NT2/D1 (cell line): Measurements from ENCODE around the gene HRH2.
"Not testable (repeated sequence)": the region's sequence is repeated elsewhere in the genome, so short reads cannot be mapped to it uniquely, and the experiment has no call there.

Experiments
- DNase-seq: peaks from one replicate; pipeline ENCODE4 v3.0.0-alpha.2; 2011; ENCODE audit warnings: low read depth, low spot score
- H3K27me3 ChIP-seq: 2 replicates; pipeline ENCODE4 v1.6.0; 2011; ENCODE audit warnings: mild to moderate bottlenecking; ENCODE audit not compliant: insufficient read length, insufficient read depth
- H3K36me3 ChIP-seq: 2 replicates; pipeline ENCODE4 v1.6.1; 2011; ENCODE audit warnings: mild to moderate bottlenecking, low read length, mixed read lengths; ENCODE audit not compliant: insufficient read depth, insufficient read length
- H3K4me1 ChIP-seq: 2 replicates; pipeline ENCODE4 v1.5.1; 2011; ENCODE audit not compliant: insufficient read depth, insufficient read length
- H3K4me3 ChIP-seq: 2 replicates; pipeline ENCODE4 v1.5.1; 2011; ENCODE audit warnings: low read depth; ENCODE audit not compliant: insufficient read length
- H3K9ac ChIP-seq: 2 replicates; pipeline ENCODE4 v1.6.0; 2011; ENCODE audit warnings: low read depth; ENCODE audit not compliant: insufficient read length
- H3K9me3 ChIP-seq: 2 replicates; pipeline ENCODE4 v1.5.1; 2011; ENCODE audit warnings: mild to moderate bottlenecking, low read length; ENCODE audit not compliant: insufficient read depth
- SUZ12 ChIP-seq: IDR thresholded peaks from 2 replicates; pipeline ENCODE4 v1.6.1; 2011; ENCODE audit not compliant: insufficient read length, insufficient read depth; ENCODE audit errors: extremely low read depth
- YY1 ChIP-seq: IDR thresholded peaks from 2 replicates; pipeline ENCODE4 v1.6.1; 2011; ENCODE audit not compliant: insufficient read length, insufficient read depth
- ZNF274 ChIP-seq: IDR thresholded peaks from 2 replicates; pipeline ENCODE4 v1.6.1; 2011; ENCODE audit warnings: mild to moderate bottlenecking, low read depth, low read length

Gene HRH2

DNA sequence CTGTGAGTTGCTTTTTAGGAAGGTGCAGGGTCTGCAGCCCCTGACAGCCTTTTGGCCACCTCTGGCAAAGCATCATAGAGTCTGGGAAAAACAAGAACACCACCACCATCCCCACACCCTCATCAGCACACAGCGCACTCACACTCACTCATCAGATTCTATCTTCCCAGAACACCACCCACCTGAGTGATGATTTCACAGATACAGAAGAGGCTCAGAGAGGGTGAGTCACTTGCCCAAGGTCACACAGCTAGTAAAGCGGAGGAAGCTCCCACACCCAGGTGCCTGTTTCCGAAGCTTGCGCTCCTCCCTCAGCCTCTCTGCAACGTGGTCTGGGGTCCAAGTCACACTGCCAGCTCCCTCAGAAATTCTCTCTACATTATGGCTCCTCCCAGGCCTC, 41.8 kb upstream of the HRH2 start:
- TF ChIP-seq ZNF274 (no peak), SUZ12 (no peak), YY1 (no peak)
- H3K9me3 ChIP-seq: peaks cover 16% of the 10 kb centered on the region
- H3K4me1 ChIP-seq: no peaks in the 10 kb centered on the region
- H3K27me3 ChIP-seq: no peaks in the 10 kb centered on the region
- no peak for DNase-seq
- H3K9ac ChIP-seq: no peak overlapping the region
- H3K36me3 ChIP-seq: no peaks in the 10 kb centered on the region
- H3K4me3 ChIP-seq: no peak overlapping the region

DNA sequence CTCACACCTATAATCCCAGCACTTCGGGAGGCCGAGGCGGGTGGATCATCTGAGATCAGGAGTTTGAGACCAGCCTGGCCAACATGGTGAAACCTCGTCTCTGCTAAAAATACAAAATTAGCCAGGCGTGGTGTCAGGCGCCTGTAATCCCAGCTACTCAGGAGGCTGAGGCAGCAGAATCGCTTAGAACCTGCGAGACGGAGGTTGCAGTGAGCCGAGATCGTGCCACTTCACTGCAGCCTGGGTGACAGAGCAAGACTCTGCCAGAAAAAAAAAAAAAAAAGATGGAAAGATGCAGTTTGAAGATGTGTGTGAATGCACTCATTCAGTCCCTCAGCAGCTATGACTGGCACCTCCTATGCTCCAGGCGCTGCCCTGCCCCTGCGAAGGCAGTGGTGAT, 41.3 kb upstream of the HRH2 start:
- H3K4me1 ChIP-seq, H3K36me3 ChIP-seq, DNase-seq, H3K9ac ChIP-seq, H3K4me3 ChIP-seq, H3K27me3 ChIP-seq: not testable (repeated sequence)
- H3K9me3 ChIP-seq: peaks cover 20% of the 10 kb centered on the region

DNA sequence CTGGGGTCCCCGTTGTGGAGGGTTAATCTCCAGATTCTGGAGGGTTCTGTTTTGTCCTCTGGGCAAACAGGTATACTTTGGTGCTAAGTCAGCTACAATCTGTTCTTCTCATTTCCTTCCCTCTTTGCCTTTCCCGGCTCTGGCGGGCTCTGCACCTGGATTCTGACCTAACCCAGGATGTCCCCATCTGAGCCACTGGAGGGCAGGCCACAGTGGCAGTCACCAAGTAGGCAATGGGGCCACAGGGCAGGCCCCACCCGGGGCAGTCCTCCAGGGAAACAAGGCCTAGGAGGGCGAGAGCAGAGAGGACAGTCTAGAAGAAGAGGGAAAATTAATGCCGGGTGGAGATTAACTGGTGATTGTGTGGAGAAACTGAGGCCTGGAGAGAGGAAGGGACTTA, 40.4 kb upstream of the HRH2 start:
- DNase-seq: no peak
- H3K9ac ChIP-seq: no peak overlapping the region
- H3K4me3 ChIP-seq: no peak overlapping the region
- H3K27me3 ChIP-seq: no peaks in the 10 kb centered on the region
- no peak for TF ChIP-seq YY1
- TF ChIP-seq ZNF274: no peak
- TF ChIP-seq SUZ12: no peak
- H3K9me3 ChIP-seq: peaks cover 29% of the 10 kb centered on the region
- H3K4me1 ChIP-seq: no peaks in the 10 kb centered on the region
- no peaks in the 10 kb centered on the region for H3K36me3 ChIP-seq

DNA sequence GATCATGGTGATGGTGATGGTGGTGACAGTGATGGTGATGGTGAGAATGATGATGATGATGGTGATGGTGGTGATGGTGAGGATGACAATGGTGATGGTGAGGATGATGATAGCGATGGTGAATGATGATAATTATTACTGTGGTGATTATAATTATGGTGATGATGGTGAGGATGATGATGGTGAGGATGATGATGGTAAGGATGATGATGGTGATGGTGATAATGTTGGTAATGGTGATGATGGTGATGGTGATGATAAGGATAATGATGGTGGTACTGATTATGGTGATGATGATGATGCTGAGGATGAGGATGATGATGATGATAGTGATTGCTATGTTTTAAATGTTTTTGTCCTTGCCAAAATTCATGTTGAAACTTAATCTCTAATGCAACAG, 37.3 kb upstream of the HRH2 start:
- no peak for DNase-seq
- Histone ChIP-seq H3K36me3 (no peaks in the 10 kb centered on the region), H3K27me3 (no peaks in the 10 kb centered on the region), H3K4me1 (no peaks in the 10 kb centered on the region), H3K9ac (no peak overlapping the region), H3K4me3 (no peak overlapping the region), H3K9me3 (peaks cover 35% of the 10 kb centered on the region)
- TF ChIP-seq ZNF274 (no peak), YY1 (no peak), SUZ12 (no peak)

GRCh38 chr5:175621971-175622370, 35.9 kb upstream of the HRH2 start:
- Histone ChIP-seq H3K9ac (no peak overlapping the region), H3K9me3 (peaks cover 41% of the 10 kb centered on the region), H3K36me3 (no peaks in the 10 kb centered on the region), H3K4me3 (no peak overlapping the region), H3K27me3 (no peaks in the 10 kb centered on the region), H3K4me1 (no peaks in the 10 kb centered on the region)
- no peak for TF ChIP-seq YY1
- TF ChIP-seq SUZ12: no peak
- TF ChIP-seq ZNF274: no peak
- peak; percentile 22 for DNase-seq

DNA sequence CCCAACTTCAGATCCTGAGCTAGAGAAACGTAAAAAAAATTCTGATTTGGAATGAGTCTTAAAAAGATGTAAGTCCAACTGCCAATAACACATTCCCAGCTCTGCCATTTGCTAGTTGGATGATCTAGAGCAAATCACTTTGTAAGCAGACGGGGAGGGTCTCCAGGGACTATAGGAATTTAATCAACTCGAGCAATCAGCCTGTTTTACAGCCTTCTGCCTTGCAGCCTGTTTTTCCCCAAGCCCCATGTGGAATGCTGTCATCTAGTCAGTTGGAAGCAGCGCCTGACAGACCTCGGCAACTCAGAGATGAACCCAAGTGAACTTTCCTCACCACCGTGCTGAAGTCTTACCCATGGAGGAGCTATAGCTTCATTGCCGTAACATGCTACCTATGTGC, 34.8 kb upstream of the HRH2 start:
- no peaks in the 10 kb centered on the region for H3K36me3 ChIP-seq
- no peak for DNase-seq
- no peak overlapping the region for H3K4me3 ChIP-seq
- no peaks in the 10 kb centered on the region for H3K4me1 ChIP-seq
- H3K9ac ChIP-seq: no peak overlapping the region
- H3K9me3 ChIP-seq: peaks cover 41% of the 10 kb centered on the region
- H3K27me3 ChIP-seq: no peaks in the 10 kb centered on the region
- no peak for TF ChIP-seq SUZ12
- no peak for TF ChIP-seq YY1
- no peak for TF ChIP-seq ZNF274

DNA sequence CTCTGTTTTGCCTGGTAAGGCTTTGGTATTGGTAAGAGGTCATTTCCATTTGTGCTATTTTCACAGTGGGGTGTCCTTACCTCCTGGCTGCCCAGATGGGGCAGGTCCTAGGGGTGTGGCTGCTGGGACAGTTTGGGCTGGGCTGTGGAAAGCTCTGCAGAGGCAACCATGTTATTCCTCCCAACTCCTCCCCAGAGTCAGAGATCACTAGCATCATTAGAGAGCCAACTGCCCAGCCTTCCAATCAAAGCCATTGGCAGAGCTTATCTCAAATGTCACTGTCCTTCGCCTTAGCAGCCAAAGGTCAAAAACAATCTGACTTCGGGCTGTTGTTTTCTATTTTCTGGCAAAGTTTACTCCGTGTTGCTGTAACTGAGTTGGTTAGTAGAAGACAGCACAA, 33.6 kb upstream of the HRH2 start:
- DNase-seq: no peak
- no peak overlapping the region for H3K4me3 ChIP-seq
- no peaks in the 10 kb centered on the region for H3K27me3 ChIP-seq
- H3K36me3 ChIP-seq: no peaks in the 10 kb centered on the region
- peaks cover 41% of the 10 kb centered on the region for H3K9me3 ChIP-seq
- TF ChIP-seq YY1 (no peak), SUZ12 (no peak), ZNF274 (no peak)
- no peak overlapping the region for H3K9ac ChIP-seq
- no peaks in the 10 kb centered on the region for H3K4me1 ChIP-seq

DNA sequence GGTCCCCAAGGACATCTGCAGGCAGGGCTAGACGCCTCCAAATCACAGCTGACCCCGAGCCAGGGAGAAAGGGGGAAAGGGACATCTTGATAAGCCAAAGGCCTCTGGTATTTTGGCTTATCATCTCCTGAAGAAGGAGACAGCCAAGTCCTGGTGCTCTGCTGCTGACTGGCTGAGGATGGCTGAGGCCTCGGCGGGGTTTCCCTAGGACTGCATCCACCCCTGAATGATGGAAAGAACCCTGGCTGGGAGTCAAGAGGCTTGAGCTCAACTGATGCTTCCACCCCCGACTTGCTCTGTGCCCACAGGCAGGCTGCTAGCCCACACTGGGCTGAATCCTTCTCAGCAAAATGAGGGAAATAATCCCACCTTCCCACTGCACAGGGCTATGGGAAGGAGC, 30.9 kb upstream of the HRH2 start:
- no peak for DNase-seq
- Histone ChIP-seq H3K4me1 (no peaks in the 10 kb centered on the region), H3K36me3 (no peaks in the 10 kb centered on the region), H3K4me3 (no peak overlapping the region), H3K27me3 (no peaks in the 10 kb centered on the region), H3K9me3 (peaks cover 20% of the 10 kb centered on the region), H3K9ac (no peak overlapping the region)
- no peak for TF ChIP-seq ZNF274
- TF ChIP-seq SUZ12: no peak
- no peak for TF ChIP-seq YY1
